Neural cell (in vitro differentiated cells): ENCODE results near the gene NYAP2. TPM values are rescaled to one million over a fixed set of nuclear protein-coding genes. Genes with fewer than 3 reads are reported as not detected.

ENCODE experiments used
- H2AFZ ChIP-seq: fragments of 200-600, 300-800 bp; sonication (generic), shearing (Covaris generic); 2 replicates; pipeline ENCODE4 v1.6.0; 2014; ENCODE audit warnings: low read depth, mild to moderate bottlenecking, antibody characterized with exemption, low read length, moderate library complexity
- H3F3A ChIP-seq: fragments of 200-600 bp; shearing (Covaris generic); 2 replicates; pipeline ENCODE4 v1.6.1; 2016; ENCODE audit warnings: mild to moderate bottlenecking, moderate library complexity, mixed read lengths, antibody characterized with exemption, low read length; ENCODE audit not compliant: insufficient read depth, poor library complexity, severe bottlenecking
- H3K27ac ChIP-seq: fragments of 200-600, 300-800 bp; sonication (generic), shearing (Covaris generic); 2 replicates; pipeline ENCODE4 v1.5.1; 2014; ENCODE audit warnings: mild to moderate bottlenecking, low read length, moderate library complexity
- H3K27me3 ChIP-seq: fragments of 300-800, 200-600 bp; sonication (generic), shearing (Covaris generic); 2 replicates; pipeline ENCODE4 v1.6.0; 2014; ENCODE audit warnings: mild to moderate bottlenecking, low read depth, low read length, moderate library complexity; ENCODE audit not compliant: insufficient read depth
- H3K36me3 ChIP-seq: fragments of 300-800, 200-600 bp; sonication (generic), shearing (Covaris generic); 2 replicates; pipeline ENCODE4 v1.5.1; 2014; ENCODE audit warnings: mild to moderate bottlenecking, antibody characterized with exemption, low read length, moderate library complexity; ENCODE audit not compliant: insufficient read depth
- H3K4me2 ChIP-seq: fragments of 300-800, 200-600 bp; sonication (generic), shearing (Covaris generic); 2 replicates; pipeline ENCODE4 v1.6.0; 2014; ENCODE audit warnings: mild to moderate bottlenecking, low read length
- H3K4me3 ChIP-seq: fragments of 300-800, 200-600 bp; sonication (generic), shearing (Covaris generic); 2 replicates; pipeline ENCODE4 v1.5.1; 2014; ENCODE audit warnings: mild to moderate bottlenecking, low read length, moderate library complexity
- H3K79me2 ChIP-seq: fragments of 200-600 bp; shearing (Covaris generic); replicated peaks from 2 replicates; pipeline ENCODE4 v1.6.0; 2014; ENCODE audit warnings: mild to moderate bottlenecking, low read length, moderate library complexity; ENCODE audit not compliant: insufficient read depth
- H3K9ac ChIP-seq: fragments of 300-800, 200-600 bp; sonication (generic), shearing (Covaris generic); 2 replicates; pipeline ENCODE4 v1.6.1; 2016; ENCODE audit warnings: mild to moderate bottlenecking, low read length, mixed read lengths
- H3K9me2 ChIP-seq: fragments of 200-600 bp; shearing (Covaris generic); 2 replicates; pipeline ENCODE4 v1.6.1; 2016; ENCODE audit warnings: mild to moderate bottlenecking, low read length, mixed read lengths; ENCODE audit not compliant: insufficient read depth
- H3K9me3 ChIP-seq: fragments of 200-600, 300-800 bp; sonication (generic), shearing (Covaris generic); 2 replicates; pipeline ENCODE4 v1.6.1; 2016; ENCODE audit warnings: mild to moderate bottlenecking, mixed run types, low read length, moderate library complexity, mixed read lengths
- H4K20me1 ChIP-seq: fragments of 200-600 bp; shearing (Covaris generic); 2 replicates; pipeline ENCODE4 v1.6.1; 2016; ENCODE audit warnings: mild to moderate bottlenecking, mixed run types; ENCODE audit not compliant: insufficient read depth
- CTCF ChIP-seq: fragments of 450-650 bp; IDR thresholded peaks from 2 replicates; pipeline ENCODE4 v1.5.1; 2014; ENCODE audit warnings: antibody characterized with exemption, mild to moderate bottlenecking, moderate library complexity; ENCODE audit not compliant: poor library complexity, severe bottlenecking
- EP300 ChIP-seq: fragments of 450-650 bp; conservative IDR thresholded peaks from 2 replicates; pipeline ENCODE4 v1.6.1; 2014; ENCODE audit warnings: antibody characterized with exemption, mild to moderate bottlenecking, moderate library complexity; ENCODE audit not compliant: poor library complexity, severe bottlenecking
- EZH2 ChIP-seq: fragments of 200-600, 300-800 bp; shearing (Covaris generic), sonication (generic); IDR thresholded peaks from 2 replicates; pipeline ENCODE4 v1.6.1; 2014; ENCODE audit warnings: antibody characterized with exemption, low read length, borderline replicate concordance, mild to moderate bottlenecking; ENCODE audit not compliant: insufficient read depth, poor library complexity, severe bottlenecking
- MXI1 ChIP-seq: fragments of 450-650 bp; conservative IDR thresholded peaks from 2 replicates; pipeline ENCODE4 v1.6.1; 2014; ENCODE audit warnings: antibody characterized with exemption, mild to moderate bottlenecking; ENCODE audit not compliant: poor library complexity, severe bottlenecking
- POLR2AphosphoS5 ChIP-seq: IDR thresholded peaks from 2 replicates; pipeline ENCODE4 v1.6.1; 2012
- RAD21 ChIP-seq: fragments of 450-650 bp; conservative IDR thresholded peaks from 2 replicates; pipeline ENCODE4 v1.6.1; 2014; ENCODE audit warnings: antibody characterized with exemption, mild to moderate bottlenecking, moderate library complexity
- SMC3 ChIP-seq: fragments of 450-650 bp; conservative IDR thresholded peaks from 2 replicates; pipeline ENCODE4 v1.6.1; 2014; ENCODE audit warnings: antibody characterized with exemption, mild to moderate bottlenecking, moderate library complexity; ENCODE audit not compliant: poor library complexity
- polyA plus RNA-seq: library from polyadenylated mRNA; depleted of rRNA; stranded (reverse); fragments of >200 nt; gene quantifications from 2 replicates; pipeline ENCODE4 v1.2.3, GENCODE V29; 2014
- TF ChIP-seq, protein P1 (sequence below): IDR thresholded peaks from 2 replicates; pipeline ENCODE4 v1.6.1; 2012; ENCODE audit warnings: borderline replicate concordance

Gene NYAP2
- polyA plus RNA-seq, 1 donor from 2014 or later, result 0.98 TPM

DNA sequence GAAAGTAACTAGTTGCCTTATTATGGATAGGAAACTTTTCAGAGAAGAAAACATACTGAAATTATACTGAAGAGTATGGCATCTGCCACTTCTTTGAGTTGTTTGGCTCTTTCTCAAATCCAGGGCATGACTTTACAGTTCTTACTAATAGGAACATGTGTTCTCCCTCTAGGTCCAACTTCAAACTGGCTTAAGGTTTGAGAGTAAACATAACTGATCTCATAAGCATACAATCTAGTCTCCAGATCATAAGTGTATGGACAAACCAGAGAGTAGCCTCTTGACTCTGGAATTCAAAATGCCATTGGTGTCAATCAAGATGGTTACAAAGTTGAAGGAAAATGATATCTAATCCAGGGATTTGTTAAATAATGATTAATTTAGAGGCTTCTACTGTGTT is 101.5 kb downstream of the NYAP2 start:
- no peak overlapping the region for H3K4me2 ChIP-seq
- no peaks in the 10 kb centered on the region for H3K9me2 ChIP-seq
- no peak overlapping the region for H3K27ac ChIP-seq
- H3K4me3 ChIP-seq, result no peak overlapping the region
- TF ChIP-seq, protein P1, sequence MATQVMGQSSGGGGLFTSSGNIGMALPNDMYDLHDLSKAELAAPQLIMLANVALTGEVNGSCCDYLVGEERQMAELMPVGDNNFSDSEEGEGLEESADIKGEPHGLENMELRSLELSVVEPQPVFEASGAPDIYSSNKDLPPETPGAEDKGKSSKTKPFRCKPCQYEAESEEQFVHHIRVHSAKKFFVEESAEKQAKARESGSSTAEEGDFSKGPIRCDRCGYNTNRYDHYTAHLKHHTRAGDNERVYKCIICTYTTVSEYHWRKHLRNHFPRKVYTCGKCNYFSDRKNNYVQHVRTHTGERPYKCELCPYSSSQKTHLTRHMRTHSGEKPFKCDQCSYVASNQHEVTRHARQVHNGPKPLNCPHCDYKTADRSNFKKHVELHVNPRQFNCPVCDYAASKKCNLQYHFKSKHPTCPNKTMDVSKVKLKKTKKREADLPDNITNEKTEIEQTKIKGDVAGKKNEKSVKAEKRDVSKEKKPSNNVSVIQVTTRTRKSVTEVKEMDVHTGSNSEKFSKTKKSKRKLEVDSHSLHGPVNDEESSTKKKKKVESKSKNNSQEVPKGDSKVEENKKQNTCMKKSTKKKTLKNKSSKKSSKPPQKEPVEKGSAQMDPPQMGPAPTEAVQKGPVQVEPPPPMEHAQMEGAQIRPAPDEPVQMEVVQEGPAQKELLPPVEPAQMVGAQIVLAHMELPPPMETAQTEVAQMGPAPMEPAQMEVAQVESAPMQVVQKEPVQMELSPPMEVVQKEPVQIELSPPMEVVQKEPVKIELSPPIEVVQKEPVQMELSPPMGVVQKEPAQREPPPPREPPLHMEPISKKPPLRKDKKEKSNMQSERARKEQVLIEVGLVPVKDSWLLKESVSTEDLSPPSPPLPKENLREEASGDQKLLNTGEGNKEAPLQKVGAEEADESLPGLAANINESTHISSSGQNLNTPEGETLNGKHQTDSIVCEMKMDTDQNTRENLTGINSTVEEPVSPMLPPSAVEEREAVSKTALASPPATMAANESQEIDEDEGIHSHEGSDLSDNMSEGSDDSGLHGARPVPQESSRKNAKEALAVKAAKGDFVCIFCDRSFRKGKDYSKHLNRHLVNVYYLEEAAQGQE, result no peak
- no peaks in the 10 kb centered on the region for H3K27me3 ChIP-seq
- no peak overlapping the region for H2AFZ ChIP-seq
- no peaks in the 10 kb centered on the region for H4K20me1 ChIP-seq
- no peaks in the 10 kb centered on the region for H3K9me3 ChIP-seq
- H3K79me2 ChIP-seq, result no peaks in the 10 kb centered on the region
- H3K36me3 ChIP-seq, result no peaks in the 10 kb centered on the region
- no peak overlapping the region for H3K9ac ChIP-seq
- H3F3A ChIP-seq, result no peaks in the 10 kb centered on the region

DNA sequence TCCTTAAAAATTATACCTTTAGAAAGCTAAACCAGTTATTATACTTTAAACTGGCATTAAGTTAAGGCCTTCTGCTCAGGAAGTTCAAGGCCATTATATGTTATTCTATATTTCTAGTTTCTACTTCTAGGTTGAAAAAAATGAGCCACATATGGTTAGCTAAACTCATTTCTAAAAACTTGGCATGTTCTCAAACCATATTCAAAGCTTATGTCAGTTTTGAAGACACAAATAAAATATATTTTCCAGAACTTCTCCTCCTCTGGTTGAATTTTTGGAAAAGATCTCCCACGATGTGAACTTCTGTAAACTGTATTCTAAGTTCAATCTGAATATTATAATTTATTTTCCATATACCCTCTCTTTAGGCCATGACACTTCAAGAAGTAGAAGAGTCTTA is 103.5 kb downstream of the NYAP2 start:
- Histone ChIP-seq H3K4me3 (no peak overlapping the region), H3K27me3 (no peaks in the 10 kb centered on the region)

More for the DNA sequence above, 103.5 kb downstream of the NYAP2 start:
- Histone ChIP-seq H3K9me3 (no peaks in the 10 kb centered on the region), H3K79me2 (no peaks in the 10 kb centered on the region), H2AFZ (no peak overlapping the region), H4K20me1 (no peaks in the 10 kb centered on the region), H3K9ac (no peak overlapping the region), H3K36me3 (no peaks in the 10 kb centered on the region), H3K4me2 (no peak overlapping the region), H3K9me2 (no peaks in the 10 kb centered on the region), H3F3A (no peaks in the 10 kb centered on the region), H3K27ac (no peak overlapping the region)
- TF ChIP-seq EZH2 (no peak), RAD21 (no peak), MXI1 (no peak), SMC3 (no peak), EP300 (no peak), CTCF (no peak), POLR2AphosphoS5 (no peak)
- TF ChIP-seq, protein P1, result no peak
